Cardiac septum (tissue), 1 donor: Measurements from ENCODE around the gene STK35. TPM values are rescaled to one million over a fixed set of nuclear protein-coding genes. Genes with fewer than 3 reads are reported as not detected.

Experiments
- DNase-seq: peaks from one replicate; pipeline ENCODE4 v3.0.0-alpha.2; 2020; ENCODE audit warnings: low spot score
- intact Hi-C: fragments of 100-400 bp; cut with DNase I; formaldehyde crosslinking; loops from one replicate; pipeline ENCODE4 v1.14.0; 2022
- total RNA-seq: library from RNA; stranded (reverse); fragmentation: NEBNext Ultra II Directional; extraction: Animal tissue kit (Norgen Biotek cat#: 25700); gene quantifications from one replicate; pipeline ENCODE4 v1.2.1, GENCODE V29; 2021
- donor health status: DM: no; HTN: no; CAD: no.

Gene STK35
- total RNA-seq, 1 donor from 2014 or later, result 18.2 TPM

DNA sequence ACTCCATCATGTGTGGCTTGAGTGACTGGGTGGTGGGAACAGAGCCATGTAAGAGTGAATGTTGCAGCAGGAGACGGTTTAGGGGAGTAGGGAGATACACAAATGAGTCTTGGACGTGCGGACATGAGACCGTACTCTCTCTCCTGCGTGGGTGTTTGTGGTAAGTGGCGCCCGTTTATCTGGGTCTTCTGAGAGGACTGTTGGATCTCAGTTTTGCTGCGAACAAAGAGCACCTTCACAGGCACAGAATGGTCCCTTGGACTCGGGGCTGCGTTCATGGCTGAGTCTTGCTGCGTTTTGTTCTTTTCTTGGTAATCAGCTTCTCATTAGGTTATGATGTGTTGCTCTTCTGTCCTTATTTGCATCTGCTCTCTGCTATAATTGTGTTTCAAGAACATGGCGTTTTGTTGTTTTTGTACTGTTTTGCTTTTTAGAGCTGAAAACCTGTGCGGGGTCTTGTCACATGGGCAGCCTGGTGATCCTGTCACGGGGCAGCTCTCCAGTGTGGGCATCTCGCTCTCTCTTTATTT, 28.5 kb downstream of the STK35 start:
- DNase-seq, result no peak
- intact Hi-C loops, result loop anchor here (10.0 kb wide), 1 partner anchor 315 kb away; no protein-coding TSS in a partner anchor

DNA sequence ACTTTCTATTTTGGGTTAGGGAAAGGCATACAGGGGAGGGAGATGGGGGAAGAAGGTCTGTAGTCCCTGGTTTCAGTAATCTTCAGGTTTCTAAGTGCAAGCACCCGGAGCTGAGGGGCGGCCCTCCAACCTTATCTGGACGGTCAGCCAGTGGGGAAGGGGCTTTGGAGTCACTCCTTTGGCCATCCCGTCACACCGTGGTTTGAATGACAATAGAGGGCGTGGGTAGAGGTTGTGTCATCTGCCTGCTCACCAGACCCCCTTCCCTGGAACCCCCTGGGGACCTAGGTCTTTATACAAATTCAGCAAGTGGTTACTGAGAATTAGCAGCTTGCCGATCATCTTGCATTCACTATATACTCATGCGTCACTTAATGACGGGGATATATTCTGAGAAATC, 29.1 kb downstream of the STK35 start:
- DNase-seq, result no peak
- intact Hi-C loops, result loop anchor here (10.0 kb wide), 1 partner anchor 316 kb away; no protein-coding TSS in a partner anchor

DNA sequence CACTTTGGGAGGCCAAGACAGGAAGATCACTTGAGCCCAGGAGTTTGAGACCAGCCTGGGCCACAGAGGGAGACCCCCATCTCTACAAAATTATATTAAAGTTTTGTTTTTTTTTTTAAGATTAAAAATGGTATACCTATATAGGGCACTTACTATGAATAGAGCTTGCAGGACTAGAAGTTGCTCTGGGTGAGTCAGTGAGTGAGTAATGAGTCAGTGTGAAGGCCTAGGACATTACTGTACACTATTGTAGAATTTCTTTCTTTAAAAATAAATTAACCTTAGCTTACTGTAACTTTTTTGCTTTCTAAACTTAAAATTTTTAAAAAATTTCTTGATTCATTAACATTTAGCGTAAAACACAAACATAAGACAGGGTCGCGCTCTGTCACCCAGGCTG, 29.7 kb downstream of the STK35 start:
- intact Hi-C loops, result loop anchor here (10.0 kb wide), 1 partner anchor 317 kb away; no protein-coding TSS in a partner anchor

DNA sequence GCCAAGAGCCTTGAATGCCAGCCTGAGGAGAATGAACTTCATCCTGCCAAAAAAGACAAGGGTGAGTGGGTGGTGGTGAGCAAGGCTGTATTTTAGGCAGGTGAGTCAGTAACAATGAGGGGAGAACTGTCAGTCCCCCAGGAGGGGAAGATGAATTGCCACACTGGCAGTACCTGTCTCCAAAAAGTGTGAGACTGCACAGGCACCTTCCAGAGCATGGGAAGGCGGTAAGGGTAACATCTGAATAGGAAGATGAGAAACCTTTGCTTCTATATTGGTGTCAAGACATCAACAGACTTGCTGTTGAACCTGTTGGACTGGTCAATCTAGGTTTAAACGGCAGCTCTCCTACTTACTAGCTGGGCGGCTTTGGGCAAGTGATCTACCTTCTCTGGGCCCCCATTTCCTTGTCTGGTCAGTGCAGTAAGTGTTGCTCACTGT, 30.9 kb downstream of the STK35 start:
- no peak for DNase-seq
- intact Hi-C loops, result loop anchor here (10.0 kb wide), 1 partner anchor 318 kb away; no protein-coding TSS in a partner anchor

More for the DNA sequence above, 29.7 kb downstream of the STK35 start:
- DNase-seq, result no peak

DNA sequence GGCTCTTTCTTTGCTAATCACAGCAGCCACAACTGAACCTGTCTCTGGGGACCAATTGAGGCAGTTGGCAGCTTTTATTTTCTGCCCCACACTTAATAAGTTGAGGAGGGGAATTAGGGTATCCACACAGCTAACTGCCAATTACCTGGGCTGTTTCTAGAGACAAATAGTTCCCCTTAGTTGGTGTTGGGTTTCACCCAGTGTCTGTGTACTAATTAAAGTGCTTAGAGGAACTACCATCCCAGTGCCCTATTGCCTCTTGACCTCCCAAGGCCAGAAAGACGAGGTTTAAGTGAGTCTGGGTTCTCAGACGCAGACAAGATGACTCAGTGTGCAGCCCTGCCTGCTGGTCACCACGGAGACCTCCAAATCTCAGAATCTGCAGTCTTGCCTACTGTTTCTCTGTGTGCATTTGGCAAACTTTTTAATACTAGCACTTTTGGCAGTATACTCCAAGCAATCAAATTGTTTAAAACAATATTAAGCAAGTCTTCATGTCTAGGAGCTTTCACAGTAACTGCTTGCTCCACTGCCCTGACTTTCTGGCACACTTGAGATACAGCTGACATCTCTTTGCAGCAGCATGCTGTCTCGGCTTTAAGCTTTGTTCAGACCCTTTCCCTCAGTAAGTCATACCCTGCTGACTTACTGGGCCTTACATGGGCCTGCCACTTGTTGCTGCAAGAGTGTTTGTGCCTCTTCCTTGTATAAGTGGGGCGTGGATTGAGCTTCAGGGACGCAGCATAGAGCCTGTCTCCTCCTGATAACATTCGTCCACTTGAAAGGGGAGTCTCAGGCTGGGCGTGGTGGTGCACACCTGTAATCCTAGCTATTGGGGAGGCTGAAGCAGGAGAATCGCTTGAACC, 31.9 kb downstream of the STK35 start:
- intact Hi-C loops, result loop anchor here (10.0 kb wide), 1 partner anchor 319 kb away; no protein-coding TSS in a partner anchor
- DNase-seq, result no peak

DNA sequence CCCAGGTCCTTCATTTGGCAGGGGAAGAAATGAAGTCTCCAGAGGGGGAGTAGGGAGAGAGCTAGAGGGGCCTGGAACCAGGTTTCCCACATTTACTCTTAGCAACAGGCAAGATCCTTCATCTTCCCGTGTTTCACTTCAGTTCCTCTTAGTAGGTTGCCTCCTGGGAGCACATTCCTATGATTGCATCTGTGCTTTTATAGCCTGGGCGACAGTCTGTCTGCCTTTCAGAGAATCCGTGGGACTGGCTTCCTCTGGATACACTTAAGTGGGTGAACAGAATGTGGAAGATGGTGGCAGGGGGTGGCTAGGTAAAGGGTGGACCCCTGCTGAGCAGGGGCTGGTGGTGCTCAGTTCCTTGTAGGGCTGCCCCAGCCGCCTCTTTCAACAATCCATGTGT, 33.4 kb downstream of the STK35 start:
- no peak for DNase-seq
- intact Hi-C loops, result loop anchor here (10.0 kb wide), 1 partner anchor 320 kb away; no protein-coding TSS in a partner anchor

DNA sequence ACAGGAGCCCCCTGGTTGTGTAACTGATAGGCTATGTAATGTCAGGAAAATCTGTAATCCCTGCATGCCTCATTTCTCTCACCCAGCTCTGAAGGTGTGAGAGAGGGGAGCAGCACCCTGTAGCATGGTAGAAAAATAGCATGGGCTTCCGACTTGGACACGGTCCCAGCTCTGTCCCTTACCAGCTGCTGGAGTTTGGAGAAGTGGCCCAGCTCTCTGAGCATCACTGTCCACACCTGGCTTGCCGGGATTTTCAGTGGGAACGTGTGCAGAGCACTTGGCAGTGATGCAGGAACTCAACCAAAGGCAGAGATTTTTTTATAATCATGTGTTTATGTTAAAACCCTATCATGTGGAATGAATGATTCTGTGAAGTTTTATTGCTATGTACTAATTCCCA, 34.6 kb downstream of the STK35 start:
- DNase-seq, result no peak
- intact Hi-C loops, result loop anchor here (10.0 kb wide), 1 partner anchor 321 kb away; no protein-coding TSS in a partner anchor

DNA sequence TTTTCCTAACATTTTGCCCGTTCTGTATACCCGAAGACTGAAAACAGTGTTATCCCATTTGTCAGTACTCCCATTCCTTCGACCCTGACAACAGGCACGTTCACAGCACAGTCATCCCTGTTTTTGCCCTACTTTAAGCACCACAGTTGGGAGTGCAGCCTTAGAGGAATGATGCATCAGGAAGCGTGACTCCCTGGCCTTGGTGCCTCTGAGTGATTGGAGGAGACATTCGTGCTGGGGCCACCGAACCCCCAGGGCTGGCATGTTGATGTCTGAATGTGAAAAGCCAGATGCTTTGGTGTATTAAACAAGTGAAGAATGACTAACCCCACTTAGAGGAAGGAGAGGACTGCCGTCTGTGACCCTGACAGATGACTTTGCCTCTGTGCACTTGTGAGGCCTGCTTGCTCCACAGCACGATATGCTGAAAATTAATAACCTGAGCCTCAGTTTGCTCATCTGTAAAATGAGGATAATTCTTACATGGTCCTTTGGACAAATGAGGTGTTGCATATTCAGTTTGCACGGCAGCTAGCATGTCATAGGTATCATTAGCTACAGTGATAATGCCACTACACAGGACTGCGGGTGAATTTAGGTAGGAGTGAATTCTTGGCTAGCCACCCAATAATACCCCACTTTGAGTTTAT, 36.0 kb downstream of the STK35 start:
- no peak for DNase-seq
- intact Hi-C loops, result loop anchor here (10.0 kb wide), 1 partner anchor 323 kb away; no protein-coding TSS in a partner anchor

DNA sequence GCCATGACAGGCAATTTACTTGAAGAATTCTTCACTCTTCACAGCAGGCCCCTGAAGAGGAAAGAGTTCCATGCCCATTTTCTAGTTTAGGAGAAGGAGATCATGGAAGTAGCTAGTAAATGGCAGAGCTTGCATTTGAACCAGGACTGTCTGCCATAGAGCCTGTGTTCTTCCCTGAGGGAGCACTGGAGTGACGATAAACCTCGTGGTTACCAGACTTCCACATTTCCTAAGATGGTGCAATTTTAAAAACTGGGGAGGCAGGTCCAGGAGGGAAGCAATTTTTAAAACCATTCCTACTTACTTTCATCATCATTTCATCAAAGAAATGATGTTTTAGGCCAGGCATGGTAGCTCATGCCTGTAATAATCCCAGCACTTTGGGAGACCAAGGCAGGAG, 36.8 kb downstream of the STK35 start:
- no peak for DNase-seq
- intact Hi-C loops, result loop anchor here (10.0 kb wide), 1 partner anchor 324 kb away; no protein-coding TSS in a partner anchor

DNA sequence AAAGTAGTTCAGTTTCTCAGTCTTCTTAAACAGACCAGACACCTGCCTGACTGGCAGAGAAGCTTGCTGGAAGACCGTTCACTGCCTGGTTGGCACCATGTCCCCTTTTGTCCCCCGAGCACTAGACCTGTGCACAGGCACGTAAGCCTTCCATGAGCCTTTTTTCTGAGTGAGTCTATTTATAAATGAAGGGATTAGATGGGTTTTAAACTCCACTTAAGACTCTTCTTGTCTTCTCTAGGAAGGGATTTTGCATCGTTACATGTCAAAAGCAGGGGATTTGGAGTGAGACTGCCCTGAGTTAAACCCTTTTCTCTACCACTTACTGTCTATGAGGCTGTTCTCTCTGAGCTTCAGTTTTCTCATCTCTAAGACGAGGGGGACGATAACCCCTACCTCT, 37.6 kb downstream of the STK35 start:
- no peak for DNase-seq
- intact Hi-C loops, result loop anchor here (10.0 kb wide), 1 partner anchor 324 kb away; no protein-coding TSS in a partner anchor

DNA sequence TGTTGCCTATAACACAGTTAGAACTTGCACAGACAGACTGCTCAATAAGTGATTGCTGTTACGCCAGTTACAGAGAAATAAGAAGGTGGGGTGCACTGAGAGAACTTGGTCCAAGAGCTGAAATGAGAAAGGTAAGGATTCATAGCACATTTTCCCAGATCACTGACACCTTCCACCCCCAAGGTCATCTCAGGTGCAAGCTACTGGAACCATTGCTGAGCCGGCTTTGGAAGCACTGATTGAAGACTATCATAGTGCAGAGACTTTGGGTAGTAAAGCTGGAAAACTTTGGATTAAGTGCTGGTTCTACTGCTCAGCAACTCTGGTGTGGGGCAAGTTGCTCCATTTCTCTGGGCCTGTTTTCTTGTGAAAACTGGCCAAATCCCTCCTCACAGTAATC, 38.1 kb downstream of the STK35 start:
- no peak for DNase-seq
- intact Hi-C loops, result loop anchor here (10.0 kb wide), 1 partner anchor 325 kb away; no protein-coding TSS in a partner anchor

DNA sequence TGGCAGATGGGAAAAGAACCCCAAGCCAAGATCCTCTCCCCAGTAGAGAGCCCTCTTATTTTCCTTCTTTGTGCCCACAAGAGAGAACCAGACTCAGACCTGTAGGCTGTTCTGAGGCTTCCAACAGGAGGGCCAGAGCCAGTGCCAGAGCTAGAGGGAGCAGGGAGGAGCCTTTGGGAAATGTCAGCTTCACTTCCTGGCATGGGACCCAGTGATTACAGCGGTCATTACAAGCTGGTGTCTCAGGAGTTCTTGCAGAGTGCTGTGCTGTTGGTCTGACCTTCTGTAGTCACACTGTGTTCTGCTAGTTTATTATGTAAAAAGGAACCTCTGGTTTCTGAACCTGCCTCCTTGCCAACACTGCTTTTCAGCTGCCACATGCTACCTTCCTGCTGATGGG, 38.9 kb downstream of the STK35 start:
- no peak for DNase-seq
- intact Hi-C loops, result no loop called here

DNA sequence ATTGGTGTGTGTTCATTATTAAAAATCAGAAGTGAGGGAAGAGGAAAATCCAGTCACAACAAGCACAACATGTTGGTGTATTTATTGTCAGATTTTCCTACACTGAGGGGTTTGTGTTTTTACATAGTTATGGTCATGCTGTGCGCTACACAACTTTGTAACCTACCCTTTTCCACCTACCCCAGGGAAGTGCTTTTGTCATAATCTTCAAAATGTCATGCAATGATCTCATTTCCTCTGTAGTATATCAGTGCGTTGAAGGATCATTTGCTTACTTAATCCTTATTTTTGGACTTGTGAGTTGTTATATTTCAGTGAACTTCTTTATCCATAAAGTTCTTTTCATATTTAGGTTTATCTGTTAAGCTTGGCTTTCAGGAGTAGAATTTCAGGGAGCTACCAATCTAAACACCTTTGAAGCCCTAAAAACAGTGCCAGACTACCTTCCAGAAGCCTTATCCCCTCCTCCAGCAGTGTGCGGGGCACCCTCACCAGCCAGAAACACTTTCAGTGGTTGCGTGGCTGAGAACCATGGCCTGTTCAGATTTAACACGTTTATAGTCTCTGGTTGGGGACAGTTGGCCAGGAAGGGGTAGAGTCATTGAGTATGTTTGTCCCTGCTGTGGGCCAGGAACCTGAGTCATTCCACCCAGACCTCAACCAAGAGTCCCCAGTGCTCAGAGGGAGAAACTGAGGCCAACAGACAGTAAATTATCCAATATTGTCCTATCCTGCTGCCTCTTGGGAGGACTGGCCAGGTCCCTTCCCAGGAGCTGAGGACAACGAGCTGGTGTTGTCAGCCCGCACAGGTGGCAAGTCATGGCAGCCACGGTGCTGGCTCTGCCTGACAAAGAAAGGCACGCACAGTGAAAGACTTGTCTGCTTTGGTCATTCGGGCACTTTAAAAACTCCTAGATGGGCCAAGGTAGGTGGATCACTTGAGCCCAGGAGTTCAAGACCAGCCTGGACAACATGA, 40.3 kb downstream of the STK35 start:
- intact Hi-C loops, result no loop called here
- DNase-seq, result no peak

DNA sequence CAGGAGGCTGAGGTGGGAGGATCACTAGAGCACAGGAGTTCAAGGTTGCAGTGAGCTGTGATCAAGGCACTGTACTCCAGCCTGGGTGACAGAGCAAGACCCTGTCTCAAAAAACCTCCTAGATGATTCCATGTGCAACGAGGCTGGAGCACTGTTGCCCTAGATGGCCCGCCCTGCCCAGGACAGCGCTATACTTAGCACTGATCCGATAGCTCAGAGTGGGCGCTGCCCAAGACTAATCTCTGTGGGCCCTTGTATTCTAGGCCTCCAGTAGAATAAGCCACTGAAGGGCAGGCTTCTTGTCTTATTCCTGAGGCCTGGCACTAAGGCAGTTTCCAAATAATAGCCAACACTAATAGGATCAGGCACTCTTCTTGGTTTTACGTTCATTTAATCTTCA, 41.0 kb downstream of the STK35 start:
- intact Hi-C loops, result no loop called here
- no peak for DNase-seq

DNA sequence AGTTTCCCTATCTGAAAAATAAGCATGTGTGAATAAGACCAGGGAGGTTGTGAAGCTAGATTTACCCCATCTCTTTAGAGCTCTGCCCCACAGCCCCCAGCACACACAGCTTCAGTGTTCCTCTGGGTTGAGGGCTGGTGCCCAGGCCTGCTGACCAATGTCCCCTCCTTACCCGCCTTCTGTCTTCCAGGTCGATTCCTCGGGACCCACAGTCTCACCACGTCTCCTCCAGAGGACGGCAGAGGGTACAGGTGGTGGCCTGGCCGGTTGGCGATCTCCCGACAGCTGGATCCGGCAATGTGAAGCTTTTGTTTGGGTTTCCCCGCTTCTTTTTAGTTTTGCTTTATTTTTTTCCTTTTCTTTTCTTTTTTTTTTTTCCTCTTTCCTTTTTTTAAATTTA, 42.0 kb downstream of the STK35 start:
- no peak for DNase-seq
- intact Hi-C loops, result no loop called here

DNA sequence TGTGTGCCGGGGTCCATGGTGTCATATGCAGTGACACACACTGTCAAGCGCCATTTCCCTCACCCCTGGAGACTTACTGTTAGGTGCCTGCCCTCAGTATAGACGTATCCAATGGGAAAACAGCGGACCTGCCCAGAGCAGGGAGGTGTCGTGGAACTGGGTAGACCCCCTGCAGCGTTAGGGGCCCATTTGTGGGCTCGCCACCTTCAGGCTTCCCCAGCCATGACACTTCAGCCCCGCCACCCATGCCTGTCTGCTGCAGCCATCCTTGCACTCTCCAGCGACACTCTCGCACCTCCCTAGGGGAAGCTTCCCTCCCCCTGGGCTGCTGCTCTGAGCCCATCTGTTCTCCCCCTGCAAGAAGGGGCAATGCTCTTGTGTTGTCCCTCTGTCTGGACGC, 43.2 kb downstream of the STK35 start:
- intact Hi-C loops, result loop anchor here (5.0 kb wide), 1 partner anchor 43 kb away; the partner anchor contains the start of gene STK35
- DNase-seq, result no peak

DNA sequence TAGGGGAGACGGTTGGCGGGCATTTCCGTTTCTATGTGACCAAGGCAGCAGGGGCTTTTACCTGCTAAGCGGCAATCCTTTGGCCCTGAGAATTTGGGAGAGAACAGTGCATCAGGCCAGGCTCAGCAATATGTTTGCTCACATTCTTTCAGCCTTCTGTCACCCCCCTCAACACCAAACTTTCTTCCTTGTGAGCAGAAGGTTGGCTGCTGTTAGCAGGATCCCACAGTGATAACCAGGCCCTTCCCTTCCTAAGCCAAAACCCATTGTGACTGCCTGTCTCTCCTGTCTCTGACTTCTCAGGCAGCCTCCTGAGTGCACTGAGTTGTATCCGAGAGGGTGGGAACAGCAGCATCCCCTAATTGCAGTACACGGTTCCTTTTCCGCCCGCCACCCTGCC, 43.7 kb downstream of the STK35 start:
- intact Hi-C loops, result loop anchor here (5.0 kb wide), 1 partner anchor 43 kb away; the partner anchor contains the start of gene STK35
- DNase-seq, result no peak

DNA sequence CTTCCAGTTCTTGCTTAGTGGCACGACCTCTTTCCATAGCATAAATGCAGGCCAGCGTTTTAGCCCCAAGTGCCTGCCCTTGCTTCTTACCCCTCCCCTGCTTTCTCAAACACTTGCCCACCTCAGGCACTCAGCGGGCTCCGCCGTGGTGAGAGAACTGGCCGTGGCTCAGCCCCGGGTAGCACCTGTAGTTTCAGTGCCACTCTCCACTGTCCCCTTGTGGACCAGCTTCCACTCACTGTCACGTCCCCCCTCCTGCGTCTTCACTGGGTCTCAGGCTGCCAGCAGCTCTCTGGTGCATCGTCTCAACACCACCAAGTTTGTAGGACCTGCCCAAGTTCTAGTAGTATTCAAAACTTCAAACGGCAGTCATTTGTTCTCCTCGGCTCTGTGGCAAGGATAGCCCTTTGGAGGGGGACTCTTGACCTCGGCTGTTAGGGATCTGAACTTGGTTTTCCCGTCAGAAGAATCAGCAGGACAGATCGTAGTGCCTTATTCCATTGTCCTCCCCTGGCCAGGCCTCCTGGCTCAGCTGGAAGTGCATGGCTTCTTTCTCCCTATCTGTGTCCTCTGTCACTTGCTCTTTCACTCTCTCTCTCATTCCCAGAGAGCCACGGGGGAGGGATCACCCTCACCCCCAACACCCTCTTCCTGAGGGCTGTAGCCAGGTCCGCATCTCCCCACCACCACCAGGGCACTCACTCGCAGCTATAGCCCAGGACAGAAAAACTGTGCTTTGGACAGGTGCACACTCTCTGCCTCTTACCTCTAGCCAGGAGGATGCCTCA, 44.6 kb downstream of the STK35 start:
- intact Hi-C loops, result loop anchor here (5.0 kb wide), 1 partner anchor 44 kb away; the partner anchor contains the start of gene STK35
- DNase-seq, result no peak
